Ishikawa (cell line): Measurements from ENCODE around the gene OSBPL1A.

Source experiments
- CEBPB ChIP-seq: IDR thresholded peaks from 2 replicates; pipeline ENCODE4 v1.6.1; 2012
- FOXM1 ChIP-seq: IDR thresholded peaks from 2 replicates; pipeline ENCODE4 v1.6.1; 2012; ENCODE audit warnings: low read depth, borderline replicate concordance
- MAX ChIP-seq: IDR thresholded peaks from 2 replicates; pipeline ENCODE4 v1.6.1; 2012
- RAD21 ChIP-seq: IDR thresholded peaks from 2 replicates; pipeline ENCODE4 v1.6.1; 2012; ENCODE audit warnings: low read depth
- REST ChIP-seq: IDR thresholded peaks from 2 replicates; pipeline ENCODE4 v1.6.1; 2012; ENCODE audit warnings: low read depth, mild to moderate bottlenecking
- TCF12 ChIP-seq: IDR thresholded peaks from 2 replicates; pipeline ENCODE4 v1.6.1; 2012; ENCODE audit warnings: low read depth
- USF1 ChIP-seq: IDR thresholded peaks from 2 replicates; pipeline ENCODE4 v1.6.1; 2012
- ZBTB7A ChIP-seq: IDR thresholded peaks from 2 replicates; pipeline ENCODE4 v1.6.1; 2012; ENCODE audit warnings: low read depth

GRCh38 chr18:24333084-24333483, 64.5 kb downstream of the OSBPL1A start:
- TF ChIP-seq ZBTB7A (no peak), MAX (no peak), RAD21 (no peak), USF1 (no peak), REST (no peak), CEBPB (no peak), TCF12 (no peak), FOXM1 (no peak)
